Measurements from ENCODE around the gene IFIT3. TPM values are rescaled to one million over a fixed set of nuclear protein-coding genes. Genes with fewer than 3 reads are reported as not detected.

Gene IFIT3
- polyA plus RNA-seq, 1 of the 3 experiments (the other 2 are of a cell fraction) = 3.2 TPM

- Histone ChIP-seq H3K4me2 (no peak overlapping the region), H3K27ac (ENCODE audit: low read depth in 2 of 2, low read length in 1 of 2) (no peak overlapping the region), H3K9ac (no peak overlapping the region), H3K4me1 (ENCODE audit: control insufficient read depth in 1 of 2, insufficient read depth in 2 of 2, low read depth in 1 of 2, low read length in 1 of 2) (peaks cover 0 to 33% of the 10 kb centered on the region in 2 experiments; a peak in 3 of 4 replicates), H2AFZ (ENCODE audit: low read depth) (no peak overlapping the region), H3K36me3 (replicated peaks in 1 of 2; ENCODE audit: control insufficient read depth in 1 of 2, insufficient read depth in 2 of 2, low read length in 1 of 2) (no peaks in the 10 kb centered on the region), H3F3A (replicated peaks; ENCODE audit: insufficient read depth) (peaks cover 18% of the 10 kb centered on the region), H4K20me1 (ENCODE audit: insufficient read depth) (no peaks in the 10 kb centered on the region), H3K27me3 (ENCODE audit: insufficient read depth) (no peaks in the 10 kb centered on the region), H3K9me2 (no peaks in the 10 kb centered on the region), H3K9me3 (no peaks in the 10 kb centered on the region), H3K4me3 (ENCODE audit: low read depth in 2 of 2, low read length in 1 of 2) (no peak overlapping the region), H3K79me2 (ENCODE audit: insufficient read depth) (no peaks in the 10 kb centered on the region)
- ChIA-PET POLR2A (no interaction called here), CTCF (interaction anchor here (0.9 to 1.0 kb wide), 2 partner anchors 13 to 23 kb away, joined by 3 to 4 read pairs; no protein-coding TSS in a partner anchor)
- DNase-seq = no peak
- TF ChIP-seq NFIC (IDR thresholded peaks at IDR 0.05; ENCODE audit: borderline replicate concordance) (peak; percentile 20; the same call in 1 of the 2 replicates), TCF12 (IDR thresholded peaks at IDR 0.05) (0 out of 2 replicates have a peak, but pooled peaks have one; percentile 4), IRF3 (IDR thresholded peaks at IDR 0.05; ENCODE audit: low read depth, low read length) (no peak)
- 92% methylated on average over 2 of the region's 2 CpGs for WGBS (ENCODE audit: low lambda C conversion rate)
These were observed 27.7 kb downstream of the IFIT3 start for GRCh38 chr10:89355394-89355931.

- POLR2A ChIA-PET = no interaction called here
- Histone ChIP-seq H3K27me3 (ENCODE audit: insufficient read depth) (no peaks in the 10 kb centered on the region), H4K20me1 (ENCODE audit: insufficient read depth) (no peaks in the 10 kb centered on the region), H3K4me1 (ENCODE audit: control insufficient read depth in 1 of 2, insufficient read depth in 2 of 2, low read depth in 1 of 2, low read length in 1 of 2) (peaks cover 0 to 17% of the 10 kb centered on the region in 2 experiments; a peak in 2 of 4 replicates), H3K36me3 (replicated peaks in 1 of 2; ENCODE audit: control insufficient read depth in 1 of 2, insufficient read depth in 2 of 2, low read length in 1 of 2) (no peaks in the 10 kb centered on the region), H3K79me2 (ENCODE audit: insufficient read depth) (no peaks in the 10 kb centered on the region), H3K9me3 (no peaks in the 10 kb centered on the region), H2AFZ (ENCODE audit: low read depth) (no peak overlapping the region), H3K27ac (ENCODE audit: low read depth in 2 of 2, low read length in 1 of 2) (no peak overlapping the region; a peak in 1 of 4 replicates), H3K4me2 (no peak overlapping the region), H3K9me2 (no peaks in the 10 kb centered on the region), H3K9ac (no peak overlapping the region), H3K4me3 (ENCODE audit: low read depth in 2 of 2, low read length in 1 of 2) (no peak overlapping the region), H3F3A (replicated peaks; ENCODE audit: insufficient read depth) (peaks cover 7% of the 10 kb centered on the region)
- CTCF ChIA-PET = interaction anchor here (0.6 to 0.7 kb wide), 2 partner anchors 124 to 208 kb away, joined by 3 to 4 read pairs; no protein-coding TSS in a partner anchor
- DNase-seq = no peak
- TF ChIP-seq RXRA (IDR thresholded peaks at IDR 0.05; ENCODE audit: borderline replicate concordance, low read depth) (no peak), SIN3A (IDR thresholded peaks at IDR 0.05; ENCODE audit: borderline replicate concordance, low read depth, low read length) (no peak), FOXJ3 (CRISPR knock-in tag; IDR thresholded peaks at IDR 0.05) (no peak), EP300 (IDR thresholded peaks at IDR 0.05; ENCODE audit: borderline replicate concordance in 1 of 2, low read depth in 1 of 2, low read length in 1 of 2) (no peak)
- WGBS (ENCODE audit: low lambda C conversion rate) = 73% methylated on average over 1 of the region's 1 CpG
These were observed 29.3 kb downstream of the IFIT3 start for GRCh38 chr10:89357096-89357495.

GRCh38 chr10:89357975-89358374, 30.2 kb downstream of the IFIT3 start:
- H4K20me1 ChIP-seq (ENCODE audit: insufficient read depth) = no peaks in the 10 kb centered on the region
- peak overlapping the region in 1 of 2 experiments; percentile 44; a peak in 1 of 4 replicates for H3K27ac ChIP-seq (ENCODE audit: low read depth in 2 of 2, low read length in 1 of 2)
- CTCF ChIA-PET = interaction anchor here (0.8 kb wide), 1 partner anchor 12 kb away, joined by 3 read pairs; no protein-coding TSS in a partner anchor
- 86% methylated on average over 2 of the region's 2 CpGs for WGBS (ENCODE audit: low lambda C conversion rate)
- no peak overlapping the region for H3K4me3 ChIP-seq (ENCODE audit: low read depth in 2 of 2, low read length in 1 of 2)
- no peaks in the 10 kb centered on the region for H3K79me2 ChIP-seq (ENCODE audit: insufficient read depth)
- POLR2A ChIA-PET = no interaction called here
- 0 out of 2 replicates have a peak overlapping the region, but pooled peaks have one; percentile 14 for H2AFZ ChIP-seq (ENCODE audit: low read depth)
- H3K4me1 ChIP-seq (ENCODE audit: control insufficient read depth in 1 of 2, insufficient read depth in 2 of 2, low read depth in 1 of 2, low read length in 1 of 2) = peaks cover 4 to 8% of the 10 kb centered on the region in 2 experiments; a peak in 2 of 4 replicates
- DNase-seq = peak; percentile 28
- no peaks in the 10 kb centered on the region for H3K27me3 ChIP-seq (ENCODE audit: insufficient read depth)
- H3F3A ChIP-seq (replicated peaks; ENCODE audit: insufficient read depth) = no peaks in the 10 kb centered on the region
- no peak overlapping the region for H3K4me2 ChIP-seq
- no peak for TF ChIP-seq TEAD4 (IDR thresholded peaks at IDR 0.05; ENCODE audit: borderline replicate concordance, insufficient read depth)
- no peak for TF ChIP-seq JUND (IDR thresholded peaks at IDR 0.05)
- TF ChIP-seq IRF3 (IDR thresholded peaks at IDR 0.05; ENCODE audit: low read depth, low read length) = no peak
- no peak for TF ChIP-seq RAD21 (IDR thresholded peaks at IDR 0.05; ENCODE audit: low read length)
- no peak for TF ChIP-seq USF1 (IDR thresholded peaks at IDR 0.05; ENCODE audit: borderline replicate concordance, low read depth)
- no peak for TF ChIP-seq NRF1 (IDR thresholded peaks at IDR 0.05; ENCODE audit: low read depth, low read length)
- no peak for TF ChIP-seq REST (IDR thresholded peaks at IDR 0.05; ENCODE audit: low read depth, low read length)
- TF ChIP-seq GATA2 (CRISPR knock-in tag; IDR thresholded peaks at IDR 0.05) = 0 out of 2 replicates have a peak, but pooled peaks have one; percentile 17
- TF ChIP-seq TCF12 (IDR thresholded peaks at IDR 0.05) = peak; percentile 34
- no peak overlapping the region for H3K9ac ChIP-seq
- H3K36me3 ChIP-seq (replicated peaks in 1 of 2; ENCODE audit: control insufficient read depth in 1 of 2, insufficient read depth in 2 of 2, low read length in 1 of 2) = no peaks in the 10 kb centered on the region
- no peaks in the 10 kb centered on the region for H3K9me2 ChIP-seq
- no peaks in the 10 kb centered on the region for H3K9me3 ChIP-seq

All from SK-N-SH (cell line).